ENCODE data around the gene DNAH2.

Gene DNAH2

DNA sequence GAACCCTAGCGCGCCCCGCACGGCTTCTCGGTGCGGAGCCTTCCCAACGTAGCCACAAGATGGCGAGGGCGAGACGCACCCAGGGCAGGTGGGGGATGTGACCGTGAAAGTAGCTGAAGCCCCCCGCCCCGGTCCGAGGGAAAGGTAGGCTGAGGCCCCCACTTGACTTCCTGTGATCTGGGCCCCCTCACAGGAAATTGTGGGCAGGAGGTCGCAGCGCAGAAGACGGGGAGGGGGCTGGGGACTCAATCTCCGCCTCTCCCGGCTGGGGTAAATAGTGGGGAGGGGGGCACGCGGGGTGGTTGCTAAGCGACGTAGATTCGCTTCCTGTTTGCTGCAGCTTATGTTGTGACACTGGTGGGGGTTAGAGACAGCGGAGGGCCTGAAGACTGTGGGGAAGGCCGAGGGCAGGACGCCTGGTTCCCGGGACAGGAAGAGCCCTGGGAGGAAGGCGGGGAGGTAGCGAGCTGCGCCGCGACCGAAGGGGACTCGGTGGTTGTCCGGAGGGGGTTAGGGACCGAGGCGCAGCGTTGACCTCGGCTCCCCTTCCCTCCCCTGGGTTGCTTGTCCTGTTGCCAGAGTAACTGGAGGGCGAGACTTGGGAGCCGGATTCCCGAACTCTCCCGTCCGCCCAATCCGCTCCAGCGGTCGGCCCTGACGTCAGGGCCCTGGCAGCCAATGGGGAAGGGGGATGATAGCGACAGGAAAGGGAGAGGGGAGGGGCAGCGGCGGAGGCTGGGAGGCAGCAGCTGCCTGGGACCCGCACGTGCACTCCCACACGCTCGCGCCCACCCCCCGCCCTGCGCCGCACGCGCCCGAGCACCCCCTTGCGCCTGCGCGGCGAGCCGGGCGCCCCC lies 117.6 kb downstream of the DNAH2 start:
- peak; percentile 90 for DNase-seq (ENCODE audit: insufficient read length, low spot score)
- peak; percentile 20 for FAIRE-seq
- 0 out of 2 replicates have a peak, but pooled peaks have one; percentile 28 for TF ChIP-seq POLR2A (IDR thresholded peaks at IDR 0.05; ENCODE audit: low read depth, low read length)

DNA sequence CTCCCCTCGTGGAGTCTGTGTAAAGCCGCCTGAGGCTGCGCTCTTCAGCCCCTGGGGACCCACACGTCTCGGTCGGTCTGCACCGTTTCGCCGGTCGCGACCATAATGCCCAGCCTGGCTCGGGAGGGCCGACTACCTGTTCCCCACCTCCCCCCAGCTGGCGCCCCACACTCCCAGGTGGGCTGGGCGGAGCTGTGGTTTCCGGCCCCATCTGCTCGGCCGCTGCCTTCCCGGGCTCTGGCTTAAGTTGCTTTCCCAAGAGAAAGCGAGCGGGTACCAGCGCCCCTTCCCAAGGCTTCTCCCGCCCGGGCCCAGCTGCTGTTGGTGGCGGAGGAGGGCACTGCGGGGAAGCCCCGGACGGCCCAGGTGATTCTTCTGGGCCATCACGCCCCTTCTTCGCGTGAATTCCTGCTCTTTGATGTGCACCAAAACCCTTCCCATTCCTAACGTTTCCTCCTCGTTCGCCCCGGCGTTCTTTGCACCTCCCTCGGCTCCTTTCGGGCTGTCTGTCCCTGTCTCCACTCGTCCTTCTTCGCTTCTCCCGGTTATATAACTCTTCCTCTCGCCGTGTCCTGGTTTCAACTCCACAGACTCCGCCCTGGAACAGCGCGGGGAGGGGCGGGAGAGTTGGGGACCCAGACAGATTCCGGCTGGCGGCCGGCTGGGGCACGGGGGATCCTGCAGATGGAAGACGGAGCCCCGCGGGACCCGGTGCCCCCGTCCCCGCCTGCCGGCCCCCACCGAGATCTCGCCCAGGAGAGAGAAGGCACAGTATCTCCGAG lies 118.5 kb downstream of the DNAH2 start:
- DNase-seq (ENCODE audit: insufficient read length, low spot score) (no peak), FAIRE-seq (no peak)
- TF ChIP-seq POLR2A (IDR thresholded peaks at IDR 0.05; ENCODE audit: low read depth, low read length) = no peak

DNA sequence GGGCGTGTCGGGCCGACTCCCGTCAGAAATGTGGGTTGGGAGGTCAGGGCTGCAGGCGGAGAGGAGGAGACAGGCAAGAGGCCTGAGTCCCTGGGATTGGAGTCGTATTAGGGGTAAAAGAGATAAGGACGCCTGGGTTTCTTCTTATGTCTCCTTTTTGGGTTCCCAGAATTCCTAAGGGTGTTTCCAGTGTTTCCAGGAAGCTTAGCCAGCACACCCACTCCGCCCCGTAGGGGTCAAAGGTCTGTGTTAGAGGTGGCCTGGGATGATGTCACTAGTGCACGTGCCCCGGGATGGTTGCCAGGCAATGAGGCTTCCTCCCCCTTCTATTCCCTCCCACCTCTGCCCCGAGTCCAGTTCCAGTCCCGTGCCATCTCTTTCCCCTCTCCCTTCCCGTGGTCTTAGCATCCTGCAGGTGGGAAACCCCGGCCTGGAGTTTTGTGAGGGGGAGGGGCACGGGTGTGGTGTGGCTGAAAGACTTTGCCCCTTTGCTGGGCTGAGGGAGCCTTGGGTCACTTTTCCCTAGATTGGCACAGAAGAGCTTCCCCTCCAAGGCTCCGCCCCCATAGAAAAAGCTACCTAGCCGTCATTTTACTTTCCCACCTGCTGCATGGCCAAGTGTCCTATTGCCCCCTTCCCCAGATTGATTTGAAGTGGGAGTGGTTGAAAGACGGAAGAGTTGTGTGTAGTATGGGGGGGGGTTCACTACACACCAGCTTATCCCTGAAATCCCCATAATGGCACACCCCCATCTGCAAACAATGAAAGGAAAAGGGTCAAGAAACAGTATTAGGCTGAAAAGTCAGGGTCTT lies 119.3 kb downstream of the DNAH2 start:
- FAIRE-seq (no peak), DNase-seq (ENCODE audit: insufficient read length, low spot score) (no peak)
- TF ChIP-seq POLR2A (IDR thresholded peaks at IDR 0.05; ENCODE audit: low read depth, low read length) = no peak

DNA sequence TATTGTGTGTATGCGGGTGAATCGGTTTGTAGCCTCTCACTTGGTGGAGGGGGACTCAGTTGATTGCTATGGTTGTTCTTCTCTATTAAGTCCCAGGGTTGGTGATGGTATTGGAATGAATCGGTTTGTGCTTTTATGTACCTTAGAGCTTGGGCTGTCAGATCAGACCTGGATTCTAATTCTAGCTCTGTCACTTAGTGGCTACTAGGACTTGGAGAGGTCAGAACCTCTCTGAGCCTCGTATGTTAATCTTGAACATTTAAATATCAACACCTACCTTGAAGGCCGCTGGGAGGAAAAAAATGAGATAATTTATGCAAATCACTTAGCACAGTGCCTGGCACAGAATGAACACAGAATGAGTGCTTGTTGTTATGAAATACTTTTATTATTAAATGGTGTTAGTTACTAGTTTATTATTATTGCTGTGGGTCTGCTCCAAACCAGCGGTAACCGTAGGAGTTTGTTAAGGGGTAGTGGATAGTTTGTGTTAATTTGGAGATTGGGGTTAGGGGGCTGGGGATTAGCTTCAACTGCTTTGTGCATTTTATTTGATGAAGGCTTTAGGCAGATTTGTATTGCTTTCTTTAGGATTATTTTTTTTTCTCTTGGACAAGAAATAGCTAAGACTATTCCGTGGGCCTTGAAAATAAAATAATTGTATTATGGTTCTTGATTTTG lies 120.0 kb downstream of the DNAH2 start:
- DNase-seq (ENCODE audit: insufficient read length, low spot score) = no peak
- TF ChIP-seq POLR2A (IDR thresholded peaks at IDR 0.05; ENCODE audit: low read depth, low read length) = no peak
- FAIRE-seq = no peak

DNA sequence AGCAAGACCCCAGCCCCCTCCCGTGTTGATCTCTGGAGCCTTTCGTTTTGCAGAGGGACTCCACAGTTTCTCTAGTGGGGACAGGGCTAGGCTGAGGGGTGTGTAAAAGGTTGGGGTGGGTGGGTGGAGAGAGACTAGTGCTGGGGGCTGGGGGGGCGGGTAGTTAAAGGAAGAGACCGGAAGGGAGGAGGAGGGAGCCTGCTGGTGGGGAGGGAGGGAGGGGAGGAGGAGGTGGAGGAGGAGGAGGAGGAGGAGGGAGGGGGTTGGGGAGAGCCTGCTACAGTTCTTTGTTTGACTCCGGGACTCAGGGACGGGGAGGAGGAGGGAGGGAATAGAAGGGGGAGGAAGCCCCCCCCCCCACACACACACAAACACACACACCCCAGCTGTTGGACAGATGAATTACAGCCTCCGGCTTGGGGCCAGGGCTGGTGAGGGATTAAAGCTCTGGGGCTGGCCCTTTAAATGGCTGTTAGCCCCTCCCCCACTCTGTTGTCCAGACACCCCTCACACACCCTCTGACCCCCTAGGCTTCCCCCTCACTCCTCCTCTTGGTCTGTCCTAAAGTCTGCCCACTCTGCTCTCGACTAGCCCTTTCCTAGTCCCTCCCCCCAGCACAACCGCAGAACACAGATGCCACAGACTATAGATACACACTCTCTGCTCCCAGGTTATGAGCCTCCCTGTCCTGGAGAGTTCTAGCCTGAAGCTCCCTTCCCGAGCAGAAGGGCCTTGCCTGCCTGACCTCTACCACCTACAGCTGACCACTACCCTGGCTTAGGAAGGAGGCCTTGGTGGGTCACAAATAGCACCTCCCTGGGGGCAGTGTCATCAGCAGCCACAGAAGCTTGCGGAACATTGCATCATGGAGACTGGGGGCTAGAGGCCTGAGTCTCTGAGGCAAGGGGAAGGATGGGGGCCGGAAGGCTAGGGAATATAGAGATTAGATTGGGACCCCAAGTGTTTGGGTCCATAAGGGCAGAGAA lies 120.8 kb downstream of the DNAH2 start:
- no peak for TF ChIP-seq POLR2A (IDR thresholded peaks at IDR 0.05; ENCODE audit: low read depth, low read length)
- FAIRE-seq = no peak

DNA sequence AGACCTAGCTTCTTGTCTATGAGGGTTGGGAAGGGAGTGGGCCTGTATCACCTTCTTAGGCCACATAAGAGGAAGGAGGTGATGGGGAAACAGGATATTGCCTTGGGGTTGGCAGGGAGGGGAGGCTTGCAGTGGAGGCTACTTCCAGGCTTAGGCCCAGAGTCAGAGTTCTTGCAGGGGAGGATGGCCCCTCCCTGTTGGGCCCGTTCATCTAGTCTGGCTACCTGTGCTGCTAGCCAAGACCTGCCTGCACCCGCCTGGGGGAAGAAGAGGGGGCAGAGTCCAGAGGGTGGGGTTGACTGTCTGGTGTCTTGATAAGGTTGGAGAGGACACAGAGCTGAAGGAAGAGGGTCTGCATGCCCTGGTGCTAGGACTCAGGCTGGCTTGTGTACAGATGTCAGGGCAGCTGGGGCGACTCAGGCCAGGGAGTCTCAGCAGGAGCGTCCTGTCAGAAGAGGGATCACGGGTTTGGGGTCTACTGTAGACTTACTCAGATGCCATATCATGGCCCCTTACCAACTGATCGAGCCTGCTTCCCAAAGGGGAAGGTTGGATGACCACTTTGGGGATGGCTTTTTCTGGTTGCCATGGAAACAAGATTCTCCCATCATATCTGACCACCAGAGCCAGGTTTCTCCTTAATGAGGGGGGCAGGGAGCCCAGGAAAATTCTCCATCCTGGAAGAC lies 121.8 kb downstream of the DNAH2 start:
- no peak for TF ChIP-seq POLR2A (IDR thresholded peaks at IDR 0.05; ENCODE audit: low read depth, low read length)
- DNase-seq (ENCODE audit: insufficient read length, low spot score) (no peak), FAIRE-seq (no peak)

More for the DNA sequence above, 120.8 kb downstream of the DNAH2 start:
- no peak for DNase-seq (ENCODE audit: insufficient read length, low spot score)

DNA sequence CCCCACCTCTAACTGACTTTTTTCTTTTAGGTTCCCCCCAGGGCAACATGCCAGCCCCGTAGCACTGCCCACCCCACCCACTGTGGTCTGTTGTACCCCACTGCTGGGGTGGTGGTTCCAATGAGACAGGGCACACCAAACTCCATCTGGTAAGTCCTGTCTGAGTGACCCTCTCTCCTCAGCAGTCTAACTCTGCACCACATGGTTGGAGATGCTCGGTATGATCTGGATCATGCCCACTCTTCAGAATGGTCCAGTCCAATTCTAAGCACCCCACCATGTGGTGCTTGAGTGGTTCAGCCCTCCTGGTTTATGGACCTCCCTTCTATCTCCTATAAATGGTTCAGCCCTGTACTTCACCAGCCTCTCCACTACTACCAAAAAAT lies 122.3 kb downstream of the DNAH2 start:
- no peak for FAIRE-seq
- no peak for DNase-seq (ENCODE audit: insufficient read length, low spot score)
- TF ChIP-seq POLR2A (IDR thresholded peaks at IDR 0.05; ENCODE audit: low read depth, low read length) = no peak

DNA sequence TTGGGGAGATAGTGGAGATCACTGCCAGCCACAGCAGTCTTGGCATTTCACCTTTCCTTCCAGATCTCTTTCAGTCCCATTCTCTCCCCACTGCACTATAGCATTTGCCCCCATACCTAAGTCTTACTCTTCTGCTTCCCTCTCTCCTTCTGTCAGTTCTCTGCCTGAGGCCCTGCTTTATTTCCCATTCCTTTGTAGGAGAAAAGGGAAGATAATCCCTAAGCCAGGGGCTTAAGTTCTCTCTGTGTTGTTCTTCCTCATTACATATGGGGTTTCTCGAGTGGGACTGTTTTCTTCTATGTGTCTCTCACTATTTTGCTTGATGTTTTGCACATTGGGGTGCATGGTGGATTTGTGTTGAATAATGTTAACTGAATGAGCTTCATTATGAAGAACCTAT lies 122.9 kb downstream of the DNAH2 start:
- FAIRE-seq (no peak), DNase-seq (ENCODE audit: insufficient read length, low spot score) (no peak)
- TF ChIP-seq POLR2A (IDR thresholded peaks at IDR 0.05; ENCODE audit: low read depth, low read length) = no peak

DNA sequence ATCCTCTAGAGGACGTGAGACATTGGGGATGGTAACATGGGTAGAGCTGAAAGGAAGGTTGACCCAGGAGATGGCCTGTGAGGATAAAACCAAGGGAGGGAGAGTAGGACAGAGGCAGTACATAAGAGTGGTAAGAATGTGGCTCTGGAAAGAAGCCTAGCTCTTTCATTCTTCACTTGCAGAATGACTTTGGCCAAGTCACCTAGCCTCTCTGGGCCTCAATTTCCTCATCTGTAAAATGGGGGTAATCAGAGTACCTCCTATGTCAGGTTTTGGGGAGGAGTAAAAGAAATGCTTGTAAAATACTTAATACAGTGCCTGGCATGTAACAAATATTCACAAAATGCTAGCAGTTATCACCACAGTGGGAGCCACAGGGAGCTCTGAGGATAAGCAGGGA lies 123.3 kb downstream of the DNAH2 start:
- FAIRE-seq (no peak), DNase-seq (ENCODE audit: insufficient read length, low spot score) (no peak)
- no peak for TF ChIP-seq POLR2A (IDR thresholded peaks at IDR 0.05; ENCODE audit: low read depth, low read length)

DNA sequence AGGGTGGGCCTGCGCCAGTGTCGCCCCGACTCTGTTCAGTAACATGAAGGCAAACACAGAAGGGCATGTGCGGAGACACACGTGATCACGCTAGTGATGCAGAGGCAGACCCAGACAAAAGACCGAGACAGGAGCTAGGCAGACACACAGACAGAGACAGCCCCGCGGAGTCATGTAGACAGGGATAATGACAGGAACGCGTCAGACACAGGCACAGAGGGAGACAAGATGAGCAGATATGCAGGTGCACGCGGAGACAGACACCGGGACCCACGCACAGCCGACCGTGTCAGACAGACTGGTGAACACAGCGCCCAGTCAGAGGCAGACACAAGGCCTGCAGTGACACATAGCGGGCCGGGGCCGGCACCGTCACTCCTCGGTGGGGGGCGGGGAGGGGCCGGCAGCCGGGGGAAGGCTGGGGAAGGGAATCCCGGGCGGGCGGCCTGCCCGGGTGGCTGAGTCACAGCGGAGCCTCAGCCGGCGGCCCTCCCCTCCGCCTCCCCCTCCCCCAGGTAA lies 123.9 kb downstream of the DNAH2 start:
- FAIRE-seq (no peak), DNase-seq (ENCODE audit: insufficient read length, low spot score) (peak; percentile 79)
- TF ChIP-seq POLR2A (IDR thresholded peaks at IDR 0.05; ENCODE audit: low read depth, low read length) = peak; percentile 23; the same call in 1 of the 2 replicates

DNA sequence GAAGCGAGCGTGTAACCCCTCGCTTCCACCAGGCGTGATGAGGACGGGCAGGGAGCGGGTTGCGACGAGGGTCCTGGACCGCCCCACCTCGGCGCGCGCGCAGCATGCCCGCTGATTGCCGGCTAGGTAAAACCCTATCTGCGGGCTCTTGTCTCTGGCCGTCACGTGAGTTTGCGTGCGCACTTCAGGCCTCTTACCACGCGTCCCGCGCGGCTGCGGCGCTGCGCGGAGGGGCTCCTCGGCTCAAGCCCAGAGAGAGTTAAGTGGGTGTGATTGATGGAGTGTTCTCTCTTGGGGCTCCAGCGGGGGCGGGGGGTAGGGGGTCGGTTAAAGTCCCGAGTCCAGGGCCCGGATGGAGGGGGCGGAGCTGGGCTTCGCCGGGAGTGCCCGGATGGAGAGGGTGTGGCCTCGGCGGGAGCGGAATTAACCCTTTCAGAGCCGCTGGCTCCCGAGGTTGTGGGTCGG lies 124.4 kb downstream of the DNAH2 start:
- FAIRE-seq (no peak), DNase-seq (ENCODE audit: insufficient read length, low spot score) (no peak)
- TF ChIP-seq POLR2A (IDR thresholded peaks at IDR 0.05; ENCODE audit: low read depth, low read length) = peak; percentile 3; the same call in 1 of the 2 replicates

Data from H54 (cell line).